AG09319 (cell line): ENCODE measurements around the gene KCNA5.

ENCODE experiments used
- DNase-seq: peaks from one replicate; pipeline ENCODE4 v3.0.0-alpha.2; 2010; ENCODE audit warnings: low read depth; ENCODE audit errors: extremely low read depth
- TF ChIP-seq, protein P1 (sequence below): IDR thresholded peaks from 2 replicates; pipeline ENCODE4 v1.5.1; 2011; ENCODE audit warnings: low read depth, mild to moderate bottlenecking, inconsistent platforms, low read length, moderate library complexity

The KCNA5 gene

DNA sequence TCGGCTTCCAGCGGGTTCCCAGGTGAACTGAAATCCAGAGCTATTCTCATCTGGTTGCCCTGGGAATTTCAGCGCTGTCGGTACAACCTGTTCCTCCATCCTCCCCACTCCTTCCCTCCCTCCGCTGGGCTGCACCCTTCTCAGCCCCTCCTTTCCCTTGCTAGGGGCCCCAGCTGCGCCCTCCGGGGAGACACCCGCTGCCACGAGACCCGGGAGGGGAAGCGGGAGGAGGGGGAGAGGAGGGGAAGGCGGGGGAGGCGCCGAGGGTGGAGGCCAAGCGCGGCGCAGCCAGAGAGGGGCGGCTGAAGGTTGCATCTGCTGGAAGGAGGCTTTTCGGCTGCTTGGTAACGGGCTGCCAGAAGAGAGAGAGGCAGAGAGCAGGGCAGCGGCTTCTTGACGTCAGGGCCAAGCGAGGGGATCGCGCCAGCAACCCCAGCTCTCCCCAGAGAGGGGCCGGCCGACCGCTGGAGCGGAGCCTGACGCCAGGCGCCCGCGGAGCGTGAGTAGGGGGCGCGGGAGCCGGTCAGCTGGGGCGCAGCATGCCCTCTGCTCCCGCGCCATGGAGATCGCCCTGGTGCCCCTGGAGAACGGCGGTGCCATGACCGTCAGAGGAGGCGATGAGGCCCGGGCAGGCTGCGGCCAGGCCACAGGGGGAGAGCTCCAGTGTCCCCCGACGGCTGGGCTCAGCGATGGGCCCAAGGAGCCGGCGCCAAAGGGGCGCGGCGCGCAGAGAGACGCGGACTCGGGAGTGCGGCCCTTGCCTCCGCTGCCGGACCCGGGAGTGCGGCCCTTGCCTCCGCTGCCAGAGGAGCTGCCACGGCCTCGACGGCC lies at the start of gene KCNA5:
TSS of gene KCNA5 (plus strand) at position 291 of the 831 bp plus-strand sequence. CDS start at position 560, 269 bp downstream.
- DNase-seq = no peak
- TF ChIP-seq, protein P1, sequence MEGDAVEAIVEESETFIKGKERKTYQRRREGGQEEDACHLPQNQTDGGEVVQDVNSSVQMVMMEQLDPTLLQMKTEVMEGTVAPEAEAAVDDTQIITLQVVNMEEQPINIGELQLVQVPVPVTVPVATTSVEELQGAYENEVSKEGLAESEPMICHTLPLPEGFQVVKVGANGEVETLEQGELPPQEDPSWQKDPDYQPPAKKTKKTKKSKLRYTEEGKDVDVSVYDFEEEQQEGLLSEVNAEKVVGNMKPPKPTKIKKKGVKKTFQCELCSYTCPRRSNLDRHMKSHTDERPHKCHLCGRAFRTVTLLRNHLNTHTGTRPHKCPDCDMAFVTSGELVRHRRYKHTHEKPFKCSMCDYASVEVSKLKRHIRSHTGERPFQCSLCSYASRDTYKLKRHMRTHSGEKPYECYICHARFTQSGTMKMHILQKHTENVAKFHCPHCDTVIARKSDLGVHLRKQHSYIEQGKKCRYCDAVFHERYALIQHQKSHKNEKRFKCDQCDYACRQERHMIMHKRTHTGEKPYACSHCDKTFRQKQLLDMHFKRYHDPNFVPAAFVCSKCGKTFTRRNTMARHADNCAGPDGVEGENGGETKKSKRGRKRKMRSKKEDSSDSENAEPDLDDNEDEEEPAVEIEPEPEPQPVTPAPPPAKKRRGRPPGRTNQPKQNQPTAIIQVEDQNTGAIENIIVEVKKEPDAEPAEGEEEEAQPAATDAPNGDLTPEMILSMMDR = no peak

DNA sequence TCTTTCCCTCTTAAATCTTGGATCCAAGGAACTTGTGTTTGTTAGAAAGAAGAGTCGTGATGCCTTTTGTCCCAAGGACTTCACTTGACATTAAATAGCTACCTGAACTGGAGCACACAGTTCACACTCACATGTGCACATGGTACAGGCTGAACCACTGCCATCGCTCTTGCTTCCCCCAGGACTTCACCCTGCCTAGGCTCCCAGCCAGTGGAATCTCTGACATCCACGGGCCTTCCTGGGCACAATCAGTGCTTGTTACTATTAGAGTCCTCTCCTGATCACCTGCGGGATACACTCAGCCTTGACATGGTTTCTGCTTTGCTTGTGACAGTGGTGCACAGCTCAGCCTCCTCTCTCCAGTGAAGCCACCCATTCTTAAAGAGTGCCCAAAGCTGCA lies 49.1 kb upstream of the KCNA5 start:
- no peak for DNase-seq
- TF ChIP-seq, protein P1 = no peak

DNA sequence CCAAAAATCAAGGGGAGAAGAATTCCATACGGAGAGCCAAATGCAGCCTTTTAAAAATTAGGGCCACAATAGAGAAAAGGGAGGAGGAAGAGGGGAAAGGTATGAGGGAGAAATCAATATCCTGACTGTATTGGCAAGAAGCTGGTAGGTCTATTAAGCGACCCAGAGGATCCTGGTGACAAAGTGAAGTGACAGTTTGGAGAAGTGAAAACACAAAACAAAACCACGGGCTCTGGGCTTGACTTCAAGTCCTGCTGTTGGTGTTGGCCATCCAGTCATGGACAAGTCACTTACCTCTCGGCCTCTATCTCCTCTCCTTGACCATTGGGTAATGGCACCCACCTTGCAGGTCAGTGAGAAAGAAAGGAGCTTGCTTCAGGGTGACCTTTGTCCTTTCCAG lies 47.0 kb upstream of the KCNA5 start:
- no peak for DNase-seq
- TF ChIP-seq, protein P1 = no peak

DNA sequence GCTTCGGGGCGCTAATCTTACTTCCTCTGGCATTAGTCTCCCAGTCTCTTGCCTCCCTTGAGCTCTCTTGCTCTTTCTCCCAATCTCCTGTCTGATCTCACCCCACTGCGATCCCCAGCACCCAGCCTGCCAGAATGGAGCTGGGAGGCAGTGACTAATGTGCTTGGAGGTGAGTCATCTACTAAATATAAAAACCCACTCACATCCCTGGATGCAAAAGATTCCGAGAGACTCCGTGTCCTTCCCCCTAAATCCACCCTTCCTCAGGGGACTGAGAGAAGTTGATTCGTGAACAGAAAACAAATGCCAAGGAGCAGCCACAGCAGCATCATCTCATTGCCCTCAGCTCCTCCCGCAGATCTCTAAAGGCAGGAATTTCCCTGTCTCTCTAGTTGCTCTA lies 45.7 kb upstream of the KCNA5 start:
- peak; percentile 49 for DNase-seq
- TF ChIP-seq, protein P1 = no peak

DNA sequence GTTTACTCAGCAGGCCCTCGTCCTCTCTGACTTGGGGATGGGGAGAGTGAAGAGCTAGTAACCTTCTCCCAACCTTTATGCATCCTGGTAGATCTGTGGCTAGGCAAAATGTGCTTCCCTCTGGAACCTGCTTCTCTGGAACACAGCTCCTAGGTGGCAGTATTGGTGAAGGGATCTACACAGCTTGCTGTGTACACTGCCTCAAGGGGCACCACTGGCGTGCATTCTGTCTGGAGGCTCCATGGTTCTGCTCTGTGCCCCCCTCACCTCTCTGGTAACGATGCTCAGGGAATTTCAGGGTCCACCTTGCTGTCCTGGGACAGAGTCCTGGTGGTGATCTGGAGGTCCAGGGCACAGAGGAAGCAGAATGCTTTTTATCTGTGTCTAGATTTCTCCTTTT lies 43.5 kb upstream of the KCNA5 start:
- DNase-seq = no peak

DNA sequence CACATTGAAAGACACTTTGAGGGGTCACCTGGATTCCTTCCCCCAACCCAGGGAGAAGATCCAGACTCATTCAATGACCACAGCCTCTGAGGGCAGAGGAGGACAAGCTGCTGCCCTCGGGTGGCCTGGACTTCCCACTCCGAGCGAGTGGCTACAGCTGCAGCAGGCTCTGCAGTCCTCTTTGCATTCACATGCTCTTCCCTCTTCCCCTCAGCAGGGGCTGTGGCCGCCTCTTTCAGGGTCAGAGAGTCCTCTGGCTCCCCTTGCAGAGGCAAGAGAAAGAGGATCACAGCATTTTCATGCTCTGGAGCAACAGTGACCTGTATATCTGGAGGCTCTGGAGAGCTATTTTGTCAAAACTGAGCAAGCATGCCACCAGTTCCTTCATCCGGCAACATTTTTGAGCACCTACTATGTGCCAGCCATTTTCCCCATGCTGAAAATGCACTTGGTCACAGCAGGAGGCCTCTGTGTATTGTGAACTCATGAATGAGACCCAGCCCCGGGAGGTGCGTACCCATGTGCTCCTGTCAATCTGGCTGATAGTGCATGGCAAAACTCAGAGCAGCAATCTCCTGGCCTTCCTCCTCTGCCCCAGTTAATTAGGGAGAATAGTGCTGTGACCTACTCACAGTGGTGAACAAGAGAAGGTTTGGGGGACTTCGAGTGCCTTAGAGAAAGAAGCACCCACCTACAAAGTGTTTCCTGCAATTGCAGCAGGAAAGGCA lies 42.9 kb upstream of the KCNA5 start:
- no peak for DNase-seq
- TF ChIP-seq, protein P1 = no peak

More for the DNA sequence above, 43.5 kb upstream of the KCNA5 start:
- TF ChIP-seq, protein P1 = no peak
